Lower leg skin (tissue), 3 donors: ENCODE data around the gene CEND1.

Experiments
- CTCF ChIP-seq, 3 donors: fragments of 450-650 bp; IDR thresholded peaks; one replicate each; pipeline ENCODE4 v1.5.1; 2016; ENCODE audit warnings: antibody characterized with exemption in 3 of 3, mild to moderate bottlenecking in 3 of 3, moderate library complexity in 2 of 3
- POLR2A ChIP-seq, 2 donors: fragments of 450-650 bp; IDR thresholded peaks; one replicate each; pipeline ENCODE4 v1.6.1; 2016 to 2017; ENCODE audit warnings: antibody characterized with exemption in 2 of 2, mild to moderate bottlenecking in 1 of 2, moderate library complexity in 1 of 2

- TF ChIP-seq CTCF (IDR thresholded peaks at IDR 0.05) (no peak), POLR2A (IDR thresholded peaks at IDR 0.05) (no peak)
Observed at GRCh38 chr11:810040-810567, 20.2 kb upstream of the CEND1 start.
